GM18951 (cell line): ENCODE measurements around the gene TAF8.

Experiments used
- POLR2A ChIP-seq: IDR thresholded peaks from 4 replicates; pipeline ENCODE4 v1.6.1; 2011; ENCODE audit warnings: mild to moderate bottlenecking; ENCODE audit not compliant: insufficient read length, insufficient read depth; ENCODE audit errors: extremely low read depth
- in situ Hi-C: fragments of 300-500 bp; cut with MboI; formaldehyde crosslinking; loops from one replicate; pipeline ENCODE4 v1.12.0; 2022; ENCODE audit warnings: low sequenced_read_pairs, mixed read lengths, inconsistent platforms; ENCODE audit not compliant: unreplicated experiment

Gene TAF8

GRCh38 chr6:42136508-42137193 is 86.3 kb downstream of the TAF8 start:
- TF ChIP-seq POLR2A = no peak
- in situ Hi-C loops = no loop called here
